ENCODE data around the gene INSR.
"Not testable (repeated sequence)": the region's sequence is repeated elsewhere in the genome, so short reads cannot be mapped to it uniquely, and the experiment has no call there.

Gene INSR

DNA sequence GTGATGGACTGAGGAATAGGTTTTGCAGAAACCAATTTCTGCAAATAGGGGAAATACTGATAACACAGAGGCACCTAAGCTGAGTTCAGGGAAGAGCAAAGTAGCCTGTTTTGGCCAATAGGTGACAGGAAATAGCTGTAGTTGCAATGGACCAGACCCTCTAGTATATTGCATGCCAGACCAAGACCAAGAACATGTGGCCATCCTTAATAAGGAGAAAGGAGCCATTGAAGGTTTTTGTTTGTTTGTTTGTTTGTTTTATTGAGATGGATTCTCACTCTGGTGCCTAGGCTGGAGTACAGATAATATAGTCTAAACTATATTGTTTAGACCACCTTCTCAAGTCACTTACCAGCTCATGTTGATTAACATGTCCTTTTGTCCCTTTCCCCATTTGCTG is 123.2 kb downstream of the INSR start:
- TF ChIP-seq, protein P1, sequence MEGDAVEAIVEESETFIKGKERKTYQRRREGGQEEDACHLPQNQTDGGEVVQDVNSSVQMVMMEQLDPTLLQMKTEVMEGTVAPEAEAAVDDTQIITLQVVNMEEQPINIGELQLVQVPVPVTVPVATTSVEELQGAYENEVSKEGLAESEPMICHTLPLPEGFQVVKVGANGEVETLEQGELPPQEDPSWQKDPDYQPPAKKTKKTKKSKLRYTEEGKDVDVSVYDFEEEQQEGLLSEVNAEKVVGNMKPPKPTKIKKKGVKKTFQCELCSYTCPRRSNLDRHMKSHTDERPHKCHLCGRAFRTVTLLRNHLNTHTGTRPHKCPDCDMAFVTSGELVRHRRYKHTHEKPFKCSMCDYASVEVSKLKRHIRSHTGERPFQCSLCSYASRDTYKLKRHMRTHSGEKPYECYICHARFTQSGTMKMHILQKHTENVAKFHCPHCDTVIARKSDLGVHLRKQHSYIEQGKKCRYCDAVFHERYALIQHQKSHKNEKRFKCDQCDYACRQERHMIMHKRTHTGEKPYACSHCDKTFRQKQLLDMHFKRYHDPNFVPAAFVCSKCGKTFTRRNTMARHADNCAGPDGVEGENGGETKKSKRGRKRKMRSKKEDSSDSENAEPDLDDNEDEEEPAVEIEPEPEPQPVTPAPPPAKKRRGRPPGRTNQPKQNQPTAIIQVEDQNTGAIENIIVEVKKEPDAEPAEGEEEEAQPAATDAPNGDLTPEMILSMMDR (IDR thresholded peaks at IDR 0.05; ENCODE audit: low read depth, low read length): no peak

DNA sequence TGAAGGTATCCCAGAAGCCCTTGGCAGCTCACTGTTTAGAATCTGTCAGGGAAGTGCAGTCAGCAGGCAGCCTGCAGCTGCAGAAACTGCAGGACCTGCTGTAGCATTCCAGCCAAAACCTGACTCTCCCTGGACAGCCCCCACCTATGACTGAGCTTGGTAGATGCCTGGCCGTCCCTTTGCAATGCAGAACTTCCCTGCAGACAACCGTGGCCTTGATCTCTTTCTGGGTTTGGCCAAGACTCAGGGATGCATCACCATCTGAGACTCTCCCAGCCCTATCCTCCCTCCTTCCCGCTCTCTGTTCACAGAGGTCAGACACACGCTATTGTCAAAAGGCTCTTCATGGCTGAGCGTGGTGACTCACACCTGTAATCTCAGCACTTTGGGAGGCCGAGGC is 125.3 kb downstream of the INSR start:
- no peak overlapping the region for H3K4me3 ChIP-seq (ENCODE audit: low read depth, low read length)
- TF ChIP-seq, protein P1 (IDR thresholded peaks at IDR 0.05; ENCODE audit: low read depth, low read length): no peak

More for the DNA sequence above, 123.2 kb downstream of the INSR start:
- no peak overlapping the region for H3K4me3 ChIP-seq (ENCODE audit: low read depth, low read length)

DNA sequence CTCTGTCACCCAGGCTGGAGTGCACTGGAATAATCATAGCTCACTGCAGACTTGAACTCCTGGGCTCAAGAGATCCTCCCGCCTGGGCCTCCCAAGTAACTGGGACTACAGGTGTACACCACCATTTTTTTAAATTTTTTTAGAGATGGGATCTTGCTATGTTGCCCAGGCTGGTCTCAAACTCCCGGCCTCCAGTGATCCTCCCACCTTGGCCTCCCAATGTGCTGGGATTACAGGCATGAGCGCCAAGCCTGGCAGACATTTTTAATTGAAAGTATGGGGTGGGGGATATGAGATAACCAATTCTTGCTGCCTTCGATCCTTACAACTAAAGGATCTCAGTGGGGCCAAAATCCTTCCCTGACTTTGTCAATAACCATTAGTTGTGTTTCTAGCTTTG is 132.9 kb downstream of the INSR start:
- TF ChIP-seq, protein P1 (IDR thresholded peaks at IDR 0.05; ENCODE audit: low read depth, low read length): no peak
- H3K4me3 ChIP-seq (ENCODE audit: low read depth, low read length): no peak overlapping the region

GRCh38 chr19:7159105-7159933 is 134.9 kb downstream of the INSR start:
- no peak overlapping the region for H3K4me3 ChIP-seq (ENCODE audit: low read depth, low read length)
- TF ChIP-seq, protein P1 (IDR thresholded peaks at IDR 0.05; ENCODE audit: low read depth, low read length): no peak

- H3K4me3 ChIP-seq (ENCODE audit: low read depth, low read length): no peak overlapping the region
- TF ChIP-seq, protein P1 (IDR thresholded peaks at IDR 0.05; ENCODE audit: low read depth, low read length): no peak
These were observed 141.2 kb downstream of the INSR start for GRCh38 chr19:7153022-7153421.

DNA sequence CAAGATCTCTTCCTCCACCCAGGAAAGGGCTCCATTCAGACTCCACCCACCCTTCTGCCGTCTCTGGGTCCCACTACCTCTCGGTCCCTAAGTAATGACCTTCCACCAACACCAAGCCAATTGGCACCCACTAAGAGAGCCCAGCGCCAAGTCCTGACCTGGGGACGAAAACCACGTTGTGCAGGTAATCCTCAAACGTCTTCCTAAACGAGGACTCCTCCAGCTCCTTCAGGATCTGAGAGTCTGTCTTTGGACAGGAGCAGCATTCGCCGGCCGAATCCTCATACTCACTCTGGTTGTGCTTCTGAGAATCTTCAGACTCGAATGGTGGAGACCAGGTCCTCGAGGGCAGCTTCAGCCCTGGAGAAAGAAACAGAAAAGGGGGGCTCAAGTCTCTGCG is 141.6 kb downstream of the INSR start:
- no peak overlapping the region for H3K4me3 ChIP-seq (ENCODE audit: low read depth, low read length)
- TF ChIP-seq, protein P1 (IDR thresholded peaks at IDR 0.05; ENCODE audit: low read depth, low read length): no peak

GRCh38 chr19:7149956-7150705 is 144.1 kb downstream of the INSR start:
- H3K4me3 ChIP-seq (ENCODE audit: low read depth, low read length): no peak overlapping the region
- TF ChIP-seq, protein P1 (IDR thresholded peaks at IDR 0.05; ENCODE audit: low read depth, low read length): no peak

- H3K4me3 ChIP-seq (ENCODE audit: low read depth, low read length): not testable (repeated sequence)
These were observed 147.0 kb downstream of the INSR start for GRCh38 chr19:7147119-7147675.

- not testable (repeated sequence) for H3K4me3 ChIP-seq (ENCODE audit: low read depth, low read length)
These were observed 148.1 kb downstream of the INSR start for GRCh38 chr19:7146086-7146485.
